ENCODE results near the gene SH2D7.

- TF ChIP-seq CTCF (optimal IDR thresholded peaks at IDR 0.05 in 1 of 3, IDR thresholded peaks at IDR 0.05 in 1 of 3, conservative IDR thresholded peaks at IDR 0.05 in 1 of 3; ENCODE audit: extremely low read depth in 1 of 3, insufficient read depth in 2 of 3, low read length in 3 of 3) (no peak), EZH2 (IDR thresholded peaks at IDR 0.05; ENCODE audit: low read length) (no peak)
These were observed 16.7 kb upstream of the SH2D7 start for GRCh38 chr15:78075490-78076230.

Measured in keratinocyte (primary cell).